ENCODE results near the gene SPANXB1.
"Not testable (repeated sequence)": the region's sequence is repeated elsewhere in the genome, so short reads cannot be mapped to it uniquely, and the experiment has no call there.

Gene SPANXB1, protein sequence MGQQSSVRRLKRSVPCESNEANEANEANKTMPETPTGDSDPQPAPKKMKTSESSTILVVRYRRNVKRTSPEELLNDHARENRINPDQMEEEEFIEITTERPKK

DNA sequence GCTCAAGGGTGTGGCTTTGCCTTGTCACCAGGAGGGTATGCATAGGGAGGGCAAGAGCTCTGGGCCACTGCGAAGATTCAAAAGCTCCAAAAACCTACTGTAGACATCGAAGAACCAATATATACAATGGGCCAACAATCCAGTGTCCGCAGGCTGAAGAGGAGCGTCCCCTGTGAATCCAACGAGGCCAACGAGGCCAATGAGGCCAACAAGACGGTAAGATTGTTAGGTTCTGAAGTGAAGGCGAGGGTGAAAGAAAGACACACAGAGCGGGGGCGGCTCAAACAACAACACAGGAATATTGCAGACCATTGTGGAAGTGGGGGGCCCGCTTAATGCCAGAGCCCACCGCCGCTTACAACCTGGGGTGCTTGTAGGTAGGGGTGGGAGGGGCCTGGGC lies at the start of gene SPANXB1:
SPANXB1 (plus strand) TSS at position 27 of the 400 bp plus-strand sequence; CDS start at position 127, 100 bp downstream.
- DNase-seq (ENCODE audit: low read depth) = not testable (repeated sequence)

DNA sequence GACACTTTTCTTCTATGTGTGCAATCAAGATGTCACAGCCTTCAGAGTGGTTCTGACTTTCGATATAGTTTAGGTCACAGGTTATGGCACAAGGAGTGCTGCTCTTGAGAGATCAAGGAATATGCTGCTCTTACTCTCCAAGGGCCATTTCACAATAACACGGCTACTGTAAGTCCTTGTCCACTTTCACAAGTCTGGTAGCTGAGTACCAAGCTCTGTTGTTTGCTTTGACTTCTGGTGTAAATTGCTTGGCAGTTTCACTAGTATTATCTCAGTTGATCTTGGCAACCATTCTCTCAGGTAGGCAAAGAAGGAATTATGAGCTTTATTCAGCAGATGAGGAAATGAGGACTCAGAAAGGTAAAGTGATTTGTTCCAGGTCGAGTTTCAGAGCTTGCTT lies 35.4 kb upstream of the SPANXB1 start:
- DNase-seq (ENCODE audit: low read depth) = no peak

DNA sequence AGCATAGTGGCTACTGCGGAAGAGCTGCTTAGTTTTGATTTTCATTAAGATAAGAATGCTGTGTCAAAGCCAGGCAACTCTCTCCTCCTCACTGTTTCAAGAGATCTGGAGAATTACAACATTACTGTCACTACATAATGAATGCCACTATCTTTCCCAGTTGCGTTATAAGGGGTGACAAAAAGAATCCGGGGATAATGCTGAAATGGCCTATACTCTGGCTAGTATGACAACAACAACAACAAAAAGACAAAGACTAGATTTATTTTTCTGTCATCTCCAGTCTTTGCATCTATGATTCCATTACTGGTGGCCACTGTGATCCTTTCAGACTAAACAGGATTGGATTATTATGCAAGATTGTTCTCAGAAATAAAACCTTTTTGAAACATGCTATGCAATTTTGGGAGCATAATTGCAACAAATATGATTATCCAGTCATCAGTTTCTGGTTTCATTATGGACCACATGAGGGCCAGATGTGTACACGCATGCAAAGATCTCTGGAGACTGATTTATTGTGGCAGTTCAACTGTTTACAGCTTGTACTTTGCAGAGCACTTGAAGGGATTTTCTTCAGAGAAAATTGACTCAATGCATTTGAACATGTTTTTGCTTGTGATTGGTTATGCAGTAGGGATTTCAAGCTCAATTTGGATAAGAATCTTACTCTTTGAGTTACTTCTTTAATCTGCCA lies 31.1 kb upstream of the SPANXB1 start:
- no peak for DNase-seq (ENCODE audit: low read depth)

DNA sequence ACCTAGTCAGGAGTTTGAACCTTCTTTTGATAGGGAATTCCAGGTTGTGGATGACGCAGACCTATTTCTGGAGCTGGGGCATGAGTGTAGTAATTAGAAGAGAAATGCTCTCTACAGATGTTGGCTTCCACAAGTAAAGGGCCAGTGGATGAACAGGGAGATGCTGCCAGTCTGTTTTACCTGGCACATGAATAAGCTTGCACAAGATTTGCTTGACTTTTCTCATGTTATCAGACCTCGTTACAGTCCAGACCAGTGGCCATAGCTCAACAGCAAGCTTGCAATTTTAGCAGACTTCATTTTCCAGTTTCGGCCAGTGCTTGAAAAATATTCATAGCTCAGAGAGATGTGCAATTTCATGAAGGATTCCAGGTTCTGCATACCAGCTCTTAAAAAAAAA lies 26.9 kb upstream of the SPANXB1 start:
- no peak for DNase-seq (ENCODE audit: low read depth)

DNA sequence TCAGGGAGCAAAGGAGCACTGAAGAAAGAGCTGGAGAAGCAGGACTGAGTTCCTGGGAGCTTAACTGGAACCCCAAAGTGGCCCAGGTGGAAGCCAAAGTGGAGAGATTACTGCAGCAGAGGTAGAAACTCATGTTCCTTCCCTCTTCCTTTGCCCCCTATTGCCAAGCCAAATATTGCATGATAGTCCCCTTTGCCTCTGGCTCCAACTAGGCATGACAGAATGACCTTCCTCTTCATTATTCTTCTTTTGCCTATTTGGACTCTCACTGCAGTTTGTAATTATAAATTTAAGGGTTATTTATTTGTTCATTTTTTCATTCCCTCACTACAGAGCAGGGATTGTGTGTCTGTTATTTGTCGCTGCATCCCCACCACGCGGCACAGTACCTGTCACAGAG lies 22.1 kb upstream of the SPANXB1 start:
- no peak for DNase-seq (ENCODE audit: low read depth)

DNA sequence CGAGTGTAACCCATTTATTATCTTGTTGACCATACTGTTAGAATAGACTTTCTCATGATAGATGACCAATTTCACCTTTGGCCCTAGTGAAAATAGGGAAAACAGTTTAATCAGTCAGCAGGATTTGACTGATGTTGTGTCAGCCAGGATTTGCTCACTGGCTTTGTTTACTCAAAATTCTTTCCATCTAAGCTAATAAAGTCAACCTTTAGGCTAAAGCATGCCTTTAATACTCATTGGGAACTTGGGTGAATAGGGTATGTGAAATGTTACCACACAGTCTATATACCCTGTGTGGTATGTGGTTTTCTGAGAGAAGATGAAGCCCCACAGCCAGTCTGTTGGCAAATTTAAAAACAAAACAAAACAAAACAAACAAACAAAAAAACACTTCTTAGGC lies 18.7 kb upstream of the SPANXB1 start:
- no peak for DNase-seq (ENCODE audit: low read depth)

DNA sequence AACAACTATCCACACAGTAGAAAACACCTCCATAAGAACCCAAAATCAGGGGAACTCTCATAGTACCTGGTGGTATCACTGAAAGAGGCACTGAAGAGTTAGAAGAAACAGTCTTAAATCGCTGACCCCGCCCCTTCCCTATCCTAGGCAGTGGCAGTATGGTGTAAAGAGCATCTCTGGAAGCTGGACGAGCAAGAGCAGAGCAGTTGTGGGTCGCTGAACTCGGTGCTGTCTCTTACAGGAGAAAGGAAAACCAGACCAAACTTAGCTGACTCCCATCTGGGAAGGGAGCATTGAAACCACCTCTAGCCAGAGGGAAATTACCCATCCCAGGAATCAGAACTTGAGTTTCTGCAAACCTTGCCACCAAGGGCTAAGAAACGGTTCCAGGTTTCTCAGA lies 2.8 kb downstream of the SPANXB1 start:
- not testable (repeated sequence) for DNase-seq (ENCODE audit: low read depth)

DNA sequence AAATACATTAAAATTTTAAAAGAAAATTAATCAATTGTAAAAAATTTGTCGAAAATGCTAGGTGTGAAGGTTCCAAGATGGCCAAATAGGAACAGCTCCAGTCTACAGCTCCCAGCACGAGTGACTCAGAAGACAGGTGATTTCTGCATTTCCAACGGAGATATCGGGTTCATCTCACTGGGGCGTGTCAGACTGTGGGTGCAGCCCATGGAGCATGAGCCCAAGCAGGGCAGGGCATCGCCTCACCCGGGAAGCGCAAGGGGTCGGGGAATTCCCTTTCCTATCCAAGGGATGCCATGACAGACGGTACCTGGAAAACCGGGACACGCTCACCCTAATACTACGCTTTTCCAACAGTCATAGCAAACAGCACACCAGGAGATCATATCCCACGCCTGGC lies 41.9 kb downstream of the SPANXB1 start:
- DNase-seq (ENCODE audit: low read depth) = not testable (repeated sequence)

DNA sequence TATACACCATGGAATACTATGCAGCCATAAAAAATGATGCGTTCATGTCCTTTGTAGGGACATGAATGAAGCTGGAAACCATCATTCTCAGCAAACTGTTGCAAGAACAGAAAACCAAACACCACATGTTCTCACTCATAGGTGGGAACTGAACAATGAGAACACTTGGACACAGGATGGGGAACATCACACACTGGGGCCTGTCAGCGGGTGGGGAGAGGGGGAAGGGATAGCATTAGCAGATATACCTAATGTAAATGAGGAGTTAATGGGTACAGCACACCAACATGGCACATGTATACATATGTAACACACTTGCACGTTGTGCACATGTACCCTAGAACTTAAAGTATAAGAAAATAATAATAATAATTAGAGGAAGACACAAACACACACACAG lies 47.5 kb downstream of the SPANXB1 start:
- DNase-seq (ENCODE audit: low read depth) = not testable (repeated sequence)

DNA sequence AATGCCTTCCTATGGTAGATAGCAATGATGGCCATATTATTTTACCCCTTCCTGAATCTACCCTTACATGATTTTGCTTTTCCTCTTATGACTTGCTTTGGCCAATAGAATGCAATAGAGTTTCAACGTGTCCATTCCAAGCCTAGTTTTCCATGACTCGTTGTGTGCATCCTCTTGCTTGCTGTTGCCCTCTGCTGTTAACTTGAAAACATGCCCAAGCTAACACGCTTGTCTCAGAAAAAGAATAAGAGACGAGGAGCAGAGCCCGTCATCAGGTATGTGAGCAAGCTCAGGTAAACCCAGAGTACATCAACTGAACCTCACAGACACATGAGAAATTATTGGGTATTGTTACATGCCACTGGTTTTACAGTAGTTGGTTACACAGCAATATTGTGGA lies 49.7 kb downstream of the SPANXB1 start:
- DNase-seq (ENCODE audit: low read depth) = not testable (repeated sequence)

Data from stimulated activated CD8-positive, alpha-beta memory T cell treated with anti-CD3 and anti-CD28 coated beads, Interleukin-15, amount 100 ng/mL, for 24 hours (primary cell).